Astrocyte of the spinal cord (primary cell): ENCODE measurements around the gene DPYSL4.

ENCODE experiments used
- DNase-seq: peaks from one replicate; pipeline ENCODE4 v3.0.0; 2011; ENCODE audit warnings: low read depth, low spot score
- H3K4me3 ChIP-seq: 2 replicates; pipeline ENCODE4 v1.5.1; 2011; ENCODE audit warnings: low read depth, mild to moderate bottlenecking, low read length, moderate library complexity
- CTCF ChIP-seq: IDR thresholded peaks from 2 replicates; pipeline ENCODE4 v1.5.1; 2012; ENCODE audit warnings: low read depth, mild to moderate bottlenecking, low read length, inconsistent platforms
- in situ Hi-C: cut with HindIII; loops from 2 replicates; pipeline ENCODE4 v1.10.0; 2017; ENCODE audit warnings: low sequenced_read_pairs

The DPYSL4 gene

DNA sequence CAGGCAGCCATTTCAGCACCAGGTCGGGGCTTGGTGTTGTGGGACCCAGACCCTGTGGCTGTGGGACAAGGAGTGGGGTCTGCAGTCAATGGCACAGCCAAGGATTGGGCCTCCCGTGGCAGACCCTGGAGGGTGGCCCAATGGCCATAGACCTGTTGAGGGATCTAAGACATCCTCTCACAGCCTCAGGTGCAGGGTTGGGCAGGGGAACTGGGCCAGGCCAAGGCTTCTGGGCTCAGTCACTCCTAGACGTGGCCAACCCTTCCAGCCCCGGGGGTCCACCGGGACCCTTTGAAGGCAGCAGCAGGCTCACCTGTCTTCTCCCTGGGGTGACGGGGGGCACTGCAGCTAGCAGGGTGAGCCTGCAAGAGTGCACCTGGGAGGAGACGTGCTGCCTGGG lies 45.7 kb upstream of the DPYSL4 start:
- no peak for TF ChIP-seq CTCF
- in situ Hi-C loops = no loop called here
- H3K4me3 ChIP-seq = no peak overlapping the region
- DNase-seq = no peak

GRCh38 chr10:132141526-132142395 lies 45.0 kb upstream of the DPYSL4 start:
- H3K4me3 ChIP-seq = no peak overlapping the region
- in situ Hi-C loops = no loop called here
- no peak for DNase-seq
- TF ChIP-seq CTCF = no peak

GRCh38 chr10:132142396-132143161 lies 44.2 kb upstream of the DPYSL4 start:
- in situ Hi-C loops = no loop called here
- no peak for DNase-seq
- peak; percentile 69 for TF ChIP-seq CTCF
- H3K4me3 ChIP-seq = no peak overlapping the region

GRCh38 chr10:132143162-132143561 lies 43.6 kb upstream of the DPYSL4 start:
- H3K4me3 ChIP-seq = no peak overlapping the region
- no peak for TF ChIP-seq CTCF
- DNase-seq = no peak
- in situ Hi-C loops = no loop called here

GRCh38 chr10:132144086-132144485 lies 42.7 kb upstream of the DPYSL4 start:
- no peak for TF ChIP-seq CTCF
- H3K4me3 ChIP-seq = no peak overlapping the region
- no peak for DNase-seq
- in situ Hi-C loops = no loop called here

- in situ Hi-C loops = no loop called here
- no peak for TF ChIP-seq CTCF
- no peak overlapping the region for H3K4me3 ChIP-seq
- DNase-seq = no peak
Measured at GRCh38 chr10:132145002-132145401, 41.7 kb upstream of the DPYSL4 start.
